ENCODE measurements around the gene BTNL9.
"Not testable (repeated sequence)": the region's sequence is repeated elsewhere in the genome, so short reads cannot be mapped to it uniquely, and the experiment has no call there.

The BTNL9 gene

GRCh38 chr5:181039931-181040630 is at the start of gene BTNL9:
Gene BTNL9 (plus strand): TSS chr5:181040266. CDS start chr5:181045490, 5,224 bp downstream.
- in situ Hi-C loops (cut with MboI; ENCODE audit: low sequenced_read_pairs), result no loop called here

GRCh38 chr5:180990882-180991242 is 49.2 kb upstream of the BTNL9 start:
- in situ Hi-C loops (cut with MboI; ENCODE audit: low sequenced_read_pairs), result no loop called here

GRCh38 chr5:181001947-181002346 is 38.1 kb upstream of the BTNL9 start:
- in situ Hi-C loops (cut with MboI; ENCODE audit: low sequenced_read_pairs), result no loop called here

- in situ Hi-C loops (cut with MboI; ENCODE audit: low sequenced_read_pairs), result no loop called here
Measured at GRCh38 chr5:181005791-181006190, 34.3 kb upstream of the BTNL9 start.

GRCh38 chr5:181008136-181008535 is 31.9 kb upstream of the BTNL9 start:
- in situ Hi-C loops (cut with MboI; ENCODE audit: low sequenced_read_pairs), result no loop called here

- in situ Hi-C loops (cut with MboI; ENCODE audit: low sequenced_read_pairs), result not testable (repeated sequence)
Measured at GRCh38 chr5:181010018-181010417, 30.0 kb upstream of the BTNL9 start.

GRCh38 chr5:181014654-181015053 is 25.4 kb upstream of the BTNL9 start:
- in situ Hi-C loops (cut with MboI; ENCODE audit: low sequenced_read_pairs), result not testable (repeated sequence)

GRCh38 chr5:181017448-181017847 is 22.6 kb upstream of the BTNL9 start:
- in situ Hi-C loops (cut with MboI; ENCODE audit: low sequenced_read_pairs), result not testable (repeated sequence)

- in situ Hi-C loops (cut with MboI; ENCODE audit: low sequenced_read_pairs), result no loop called here
Measured at GRCh38 chr5:181020688-181021087, 19.4 kb upstream of the BTNL9 start.

- in situ Hi-C loops (cut with MboI; ENCODE audit: low sequenced_read_pairs), result no loop called here
Measured at GRCh38 chr5:181024245-181025064, 15.6 kb upstream of the BTNL9 start.

- in situ Hi-C loops (cut with MboI; ENCODE audit: low sequenced_read_pairs), result no loop called here
Measured at GRCh38 chr5:181027452-181028031, 12.5 kb upstream of the BTNL9 start.

GRCh38 chr5:181028032-181028819 is 11.8 kb upstream of the BTNL9 start:
- in situ Hi-C loops (cut with MboI; ENCODE audit: low sequenced_read_pairs), result no loop called here

GRCh38 chr5:181031716-181032115 is 8.3 kb upstream of the BTNL9 start:
- in situ Hi-C loops (cut with MboI; ENCODE audit: low sequenced_read_pairs), result no loop called here

GRCh38 chr5:181035991-181036815 is 3.9 kb upstream of the BTNL9 start:
- in situ Hi-C loops (cut with MboI; ENCODE audit: low sequenced_read_pairs), result no loop called here

GRCh38 chr5:181036816-181037364 is 3.2 kb upstream of the BTNL9 start:
- in situ Hi-C loops (cut with MboI; ENCODE audit: low sequenced_read_pairs), result no loop called here

GRCh38 chr5:181037365-181037861 is 2.7 kb upstream of the BTNL9 start:
- in situ Hi-C loops (cut with MboI; ENCODE audit: low sequenced_read_pairs), result no loop called here

GRCh38 chr5:181039471-181039870 is 595 bp upstream of the BTNL9 start:
- in situ Hi-C loops (cut with MboI; ENCODE audit: low sequenced_read_pairs), result no loop called here

- in situ Hi-C loops (cut with MboI; ENCODE audit: low sequenced_read_pairs), result no loop called here
Measured at GRCh38 chr5:181040631-181040945, 522 bp downstream of the BTNL9 start.

- in situ Hi-C loops (cut with MboI; ENCODE audit: low sequenced_read_pairs), result no loop called here
Measured at GRCh38 chr5:181041043-181041442, 977 bp downstream of the BTNL9 start.
